K562 (cell line): ENCODE measurements around the gene CDKL1. TPM values are rescaled to one million over a fixed set of nuclear protein-coding genes. Genes with fewer than 3 reads are reported as not detected.

Experiments
- ATAC-seq: fragments of 200-7000 bp; cut with Tn5 transposase; 3 replicates; pipeline ENCODE4 v1.9.1; 2020; ENCODE audit warnings: moderate library complexity
- BruUV-seq: library from RNA; stranded (reverse); fragments of 400-500 nt; replicated peaks from 2 replicates; lab custom pipeline; 2021; lab: Mats Ljungman, UMichigan
- CTCF ChIA-PET: fragments of 300-600 bp; formaldehyde crosslinking; extraction: SDS; loops from one replicate; lab custom pipeline; 2021; ENCODE audit warnings: low intra/inter-chr PET ratio; lab: Yijun Ruan, JAX
- POLR2A ChIA-PET: fragments of 300-600, 350-650 bp; sonication (Branson Sonifier 250); formaldehyde crosslinking; extraction: SDS; loops from one replicate; lab custom pipeline; 2021; ENCODE audit warnings: antibody characterized with exemption, inconsistent platforms; lab: Yijun Ruan, JAX
- DNase-seq, 4 experiments: peaks; one replicate each; pipeline versions ENCODE4 v3.0.0 to v3.0.0-alpha.2; 2011 to 2018; ENCODE audit warnings: low spot score in 3 of 4, mixed read lengths in 3 of 4; ENCODE audit errors: extremely low read depth in 1 of 4
- FAIRE-seq: peaks from 2 replicates; lab custom pipeline; 2011; peaks lifted over from hg19 to GRCh38; lab: Jason Lieb, UNC
- H2AFZ ChIP-seq: 2 replicates; pipeline ENCODE4 v1.6.0; 2011; ENCODE audit warnings: low read depth, low read length, control low read depth, inconsistent platforms
- H3K27ac ChIP-seq: fragments of 200-600 bp; 3 replicates; pipeline ENCODE4 v1.8.0; 2011; ENCODE audit warnings: low read depth, mild to moderate bottlenecking, control low read depth, inconsistent platforms, low read length, moderate library complexity, mixed read lengths; ENCODE audit errors: extremely low read depth
- H3K27me3 ChIP-seq, 2 experiments: fragments of 300-600 bp in 1 of 2; 2 replicates in 1 of 2; 3 replicates in 1 of 2; pipeline versions ENCODE4 v1.6.0 to v1.8.0; 2011; ENCODE audit warnings: inconsistent platforms in 2 of 2, low read length in 2 of 2, mild to moderate bottlenecking in 1 of 2, mixed read lengths in 1 of 2, moderate library complexity in 1 of 2; ENCODE audit not compliant: control insufficient read depth in 2 of 2, insufficient read depth in 2 of 2
- H3K36me3 ChIP-seq: fragments of 300-600 bp; 3 replicates; pipeline ENCODE4 v1.8.0; 2011; ENCODE audit warnings: mild to moderate bottlenecking, low read length, inconsistent platforms; ENCODE audit not compliant: control insufficient read depth, insufficient read depth
- H3K4me1 ChIP-seq, 2 experiments: fragments of 200-600 bp in 1 of 2; replicated peaks in 1 of 2; 2 replicates in 1 of 2; 3 replicates in 1 of 2; pipeline versions ENCODE4 v1.5.1 to v1.8.0; 2011; ENCODE audit warnings: inconsistent platforms in 2 of 2, low read length in 2 of 2, mild to moderate bottlenecking in 1 of 2, mixed read lengths in 1 of 2, moderate library complexity in 1 of 2; ENCODE audit not compliant: control insufficient read depth in 2 of 2, insufficient read depth in 2 of 2
- H3K4me2 ChIP-seq: 2 replicates; pipeline ENCODE4 v1.6.1; 2011; ENCODE audit warnings: low read length, control low read depth, inconsistent platforms, mixed read lengths; ENCODE audit not compliant: insufficient read depth
- H3K4me3 ChIP-seq: fragments of 200-600 bp; sonication (generic), shearing (Covaris generic); 2 replicates; pipeline ENCODE4 v1.5.1; 2016; ENCODE audit warnings: control low read depth, inconsistent platforms
- H3K79me2 ChIP-seq: fragments of 200-600 bp; 3 replicates; pipeline ENCODE4 v1.8.0; 2011; ENCODE audit warnings: low read length, inconsistent platforms; ENCODE audit not compliant: control insufficient read depth, insufficient read depth
- H3K9ac ChIP-seq, 2 experiments: 2 replicates each; pipeline versions ENCODE4 v1.6.0 to v1.6.1; 2011; ENCODE audit warnings: low read depth in 2 of 2, low read length in 2 of 2, control low read depth in 1 of 2, inconsistent platforms in 1 of 2, mild to moderate bottlenecking in 1 of 2, mixed read lengths in 1 of 2; ENCODE audit not compliant: insufficient read depth in 1 of 2
- H3K9me1 ChIP-seq: one replicate; pipeline ENCODE4 v1.6.0; 2011; ENCODE audit warnings: inconsistent platforms, mild to moderate bottlenecking, low read length, moderate library complexity; ENCODE audit not compliant: control insufficient read depth, insufficient read depth
- H3K9me3 ChIP-seq: replicated peaks from 2 replicates; pipeline ENCODE4 v1.5.1; 2011; ENCODE audit warnings: low read depth, low read length, inconsistent platforms; ENCODE audit not compliant: control insufficient read depth, insufficient read depth
- H4K20me1 ChIP-seq: replicated peaks from 2 replicates; pipeline ENCODE4 v1.6.1; 2011; ENCODE audit warnings: low read length, inconsistent platforms, mixed read lengths; ENCODE audit not compliant: control insufficient read depth, insufficient read depth
- EZH2 ChIP-seq: IDR thresholded peaks from 2 replicates; pipeline ENCODE4 v1.6.1; 2012; ENCODE audit warnings: low read depth, mild to moderate bottlenecking, inconsistent platforms, low read length, borderline replicate concordance
- POLR2B ChIP-seq: fragments of 450-650 bp; IDR thresholded peaks from 2 replicates; pipeline ENCODE4 v1.6.1; 2018; ENCODE audit warnings: low read depth; ENCODE audit not compliant: partially characterized antibody
- TAF7 ChIP-seq: fragments of 450-650 bp; IDR thresholded peaks from 2 replicates; pipeline ENCODE4 v1.6.1; 2016; ENCODE audit warnings: missing genetic modification characterization, missing compliant biosample characterization
- U2AF2 ChIP-seq: fragments of 200-400 bp; formaldehyde crosslinking; optimal IDR thresholded peaks from 2 replicates; pipeline ENCODE3; 2017; ENCODE audit warnings: low read depth, mild to moderate bottlenecking, low read length
- ZNF583 ChIP-seq: fragments of 250-450 bp; sonication (Bioruptor Pico); IDR thresholded peaks from 2 replicates; pipeline ENCODE4 v1.4.0; 2020
- ZNF830 ChIP-seq: fragments of 250-450 bp; sonication (Bioruptor Pico); IDR thresholded peaks from 2 replicates; pipeline ENCODE4 v1.5.0; 2021; ENCODE audit warnings: mild to moderate bottlenecking
- WGBS: fragments of 100-300 bp; shearing (Covaris generic); methylation state at CpG from one replicate; pipeline ENCODE4 v1.1.6; 2016; ENCODE audit warnings: low coverage, mixed read lengths; ENCODE audit not compliant: insufficient coverage; ENCODE audit errors: missing lambda C conversion rate; 5-methylcytosine and 5-hydroxymethylcytosine counted together
- in situ Hi-C: fragments of 300-500 bp; cut with MboI; formaldehyde crosslinking; loops from 4 replicates; pipeline ENCODE4 v1.15.0; 2018; ENCODE audit warnings: inconsistent platforms, mixed read lengths
- intact Hi-C: fragments of 100-400 bp; cut with micrococcal nuclease; formaldehyde crosslinking; loops from 2 replicates; pipeline ENCODE4 v1.14.2; 2022
- polyA plus RNA-seq, 8 experiments: library from polyadenylated mRNA; depleted of rRNA in 4 of 8; stranded (reverse) in 5 of 8; unstranded in 3 of 8; fragments of >200 nt; fragmentation: Nextera tagmentation in 2 of 8; fragmentation: Illumina TruSeq in 1 of 8; extraction: Ambion mirVana in 2 of 8; extraction: Trizol in 1 of 8; gene quantifications; 2 replicates each; pipeline versions ENCODE4 v1.2.1 to v1.2.3, GENCODE V29; 2011 to 2014; ENCODE audit warnings: inconsistent platforms in 1 of 8, missing spikeins in 1 of 8
- total RNA-seq, 7 experiments: library from RNA; depleted of rRNA in 6 of 7; stranded (reverse); fragments of >200 nt in 6 of 7; fragmentation: Illumina TruSeq in 2 of 7; extraction: Trizol in 2 of 7; gene quantifications; 2 replicates each; pipeline versions ENCODE4 v1.2.1 to v1.2.3, GENCODE V29; 2011 to 2021; ENCODE audit warnings: low replicate concordance in 1 of 7
- TF ChIP-seq, protein P1 (sequence below): fragments of 250-450 bp; sonication (Bioruptor Pico); IDR thresholded peaks from 2 replicates; pipeline ENCODE4 v1.5.0; 2022; ENCODE audit warnings: mild to moderate bottlenecking

The CDKL1 gene
- total and polyA plus RNA-seq, 9 of the 15 experiments (the other 6 are each of a cell fraction or from before 2014, with no cell fraction given): 2.3 to 35.0 (median 7.5) TPM

GRCh38 chr14:50425816-50426215, 29.1 kb upstream of the CDKL1 start:
- ChIA-PET POLR2A (no interaction called here), CTCF (no interaction called here)
- H3K9me1 ChIP-seq: no peaks in the 10 kb centered on the region
- H3K9me3 ChIP-seq: no peaks in the 10 kb centered on the region
- H3K4me1 ChIP-seq: no peaks in the 10 kb centered on the region
- H3K79me2 ChIP-seq: no peaks in the 10 kb centered on the region
- H3K27me3 ChIP-seq: no peaks in the 10 kb centered on the region
- peaks cover 30% of the 10 kb centered on the region; the same call in 2 of the 3 replicates for H3K36me3 ChIP-seq
- TF ChIP-seq, protein P1, sequence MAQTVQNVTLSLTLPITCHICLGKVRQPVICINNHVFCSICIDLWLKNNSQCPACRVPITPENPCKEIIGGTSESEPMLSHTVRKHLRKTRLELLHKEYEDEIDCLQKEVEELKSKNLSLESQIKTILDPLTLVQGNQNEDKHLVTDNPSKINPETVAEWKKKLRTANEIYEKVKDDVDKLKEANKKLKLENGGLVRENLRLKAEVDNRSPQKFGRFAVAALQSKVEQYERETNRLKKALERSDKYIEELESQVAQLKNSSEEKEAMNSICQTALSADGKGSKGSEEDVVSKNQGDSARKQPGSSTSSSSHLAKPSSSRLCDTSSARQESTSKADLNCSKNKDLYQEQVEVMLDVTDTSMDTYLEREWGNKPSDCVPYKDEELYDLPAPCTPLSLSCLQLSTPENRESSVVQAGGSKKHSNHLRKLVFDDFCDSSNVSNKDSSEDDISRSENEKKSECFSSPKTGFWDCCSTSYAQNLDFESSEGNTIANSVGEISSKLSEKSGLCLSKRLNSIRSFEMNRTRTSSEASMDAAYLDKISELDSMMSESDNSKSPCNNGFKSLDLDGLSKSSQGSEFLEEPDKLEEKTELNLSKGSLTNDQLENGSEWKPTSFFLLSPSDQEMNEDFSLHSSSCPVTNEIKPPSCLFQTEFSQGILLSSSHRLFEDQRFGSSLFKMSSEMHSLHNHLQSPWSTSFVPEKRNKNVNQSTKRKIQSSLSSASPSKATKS: no peak
- no peak for TF ChIP-seq ZNF830 (CRISPR knock-in tag)
- no peak for TF ChIP-seq TAF7 (tag)
- no peak for TF ChIP-seq U2AF2
- TF ChIP-seq ZNF583: no peak
- no peak for TF ChIP-seq EZH2
- TF ChIP-seq POLR2B: no peak
- in situ Hi-C loops: no loop called here
- intact Hi-C loops: no loop called here
- no peak overlapping the region for H3K9ac ChIP-seq
- H4K20me1 ChIP-seq: no peaks in the 10 kb centered on the region
- no peak for DNase-seq
- no TSS peak for BruUV-seq
- H3K27ac ChIP-seq: no peak overlapping the region
- 85% methylated on average over 3 of the region's 3 CpGs for WGBS
- H3K4me3 ChIP-seq: no peak overlapping the region
- FAIRE-seq: no peak
- ATAC-seq: no peak
- H3K4me2 ChIP-seq: no peak overlapping the region
- H2AFZ ChIP-seq: no peak overlapping the region
